HepG2 (cell line): ENCODE data around the gene PRCD. TPM values are rescaled to one million over a fixed set of nuclear protein-coding genes. Genes with fewer than 3 reads are reported as not detected.

Experiments
- AGO2 ChIP-seq: fragments of 200-400 bp; formaldehyde crosslinking; optimal IDR thresholded peaks from 2 replicates; pipeline ENCODE3; 2017; ENCODE audit warnings: mild to moderate bottlenecking, low read depth, low read length, moderate library complexity
- HIVEP1 ChIP-seq: sonication (generic); formaldehyde crosslinking; IDR thresholded peaks from 2 replicates; pipeline ENCODE4 v1.4.0; 2020; ENCODE audit warnings: mild to moderate bottlenecking, missing genetic modification reagents
- NR2F6 ChIP-seq, 2 experiments: IDR thresholded peaks; 2 replicates each; pipeline ENCODE4 v1.6.1; 2016; ENCODE audit warnings: antibody characterized with exemption in 1 of 2, mild to moderate bottlenecking in 1 of 2
- SAP130 ChIP-seq: IDR thresholded peaks from 2 replicates; pipeline ENCODE4 v1.6.1; 2016; ENCODE audit warnings: low read depth
- SRSF1 ChIP-seq: fragments of 200-400 bp; formaldehyde crosslinking; optimal IDR thresholded peaks from 2 replicates; pipeline ENCODE3; 2017; ENCODE audit warnings: mild to moderate bottlenecking, low read depth, low read length, moderate library complexity
- ZNF317 ChIP-seq: sonication (generic); formaldehyde crosslinking; IDR thresholded peaks from 2 replicates; pipeline ENCODE4 v1.5.0; 2020; ENCODE audit warnings: mild to moderate bottlenecking, missing genetic modification reagents
- ZNF530 ChIP-seq: sonication (generic); formaldehyde crosslinking; IDR thresholded peaks from 2 replicates; pipeline ENCODE4 v1.5.0; 2020; ENCODE audit warnings: low read depth, mild to moderate bottlenecking, missing genetic modification reagents
- ZNF850 ChIP-seq: sonication (generic); formaldehyde crosslinking; conservative IDR thresholded peaks from 2 replicates; pipeline ENCODE4 v1.9.0; 2021; ENCODE audit warnings: mild to moderate bottlenecking, missing genetic modification reagents
- polyA plus RNA-seq, 8 experiments: library from polyadenylated mRNA; depleted of rRNA in 3 of 8; stranded (reverse) in 7 of 8; unstranded in 1 of 8; fragments of >200 nt; fragmentation: Illumina TruSeq in 4 of 8; extraction: Trizol in 4 of 8; gene quantifications; 2 replicates each; pipeline versions ENCODE4 v1.2.1 to v1.2.3, GENCODE V29; 2011 to 2016; ENCODE audit warnings: low read depth in 4 of 8, missing spikeins in 1 of 8, mixed read lengths in 1 of 8; ENCODE audit not compliant: insufficient read depth in 1 of 8
- total RNA-seq, 5 experiments: library from RNA; depleted of rRNA; stranded (reverse); fragments of >200 nt; fragmentation: Illumina TruSeq; extraction: Trizol; gene quantifications; 2 replicates each; pipeline ENCODE4 v1.2.3, GENCODE V29; 2016; ENCODE audit warnings: low read depth in 1 of 5
- TF ChIP-seq, protein P1 (sequence below): sonication (generic); formaldehyde crosslinking; IDR thresholded peaks from 2 replicates; pipeline ENCODE4 v1.4.0; 2020; ENCODE audit warnings: mild to moderate bottlenecking, missing genetic modification reagents
- TF ChIP-seq, protein P2 (sequence below), 2 experiments: IDR thresholded peaks; 2 replicates each; pipeline ENCODE4 v1.6.1; 2011 to 2012; ENCODE audit warnings: low read length in 2 of 2, borderline replicate concordance in 1 of 2, low read depth in 1 of 2, mild to moderate bottlenecking in 1 of 2, moderate library complexity in 1 of 2
- TF ChIP-seq, protein P3 (sequence below): IDR thresholded peaks from 2 replicates; pipeline ENCODE4 v1.6.1; 2016
- TF ChIP-seq, protein P4 (sequence below): sonication (generic); formaldehyde crosslinking; IDR thresholded peaks from 2 replicates; pipeline ENCODE4 v1.8.1; 2023; ENCODE audit warnings: mild to moderate bottlenecking, inconsistent platforms, moderate library complexity, missing genetic modification reagents, borderline replicate concordance
- TF ChIP-seq, protein P5 (sequence below): sonication (generic); formaldehyde crosslinking; IDR thresholded peaks from 2 replicates; pipeline ENCODE4 v1.5.0; 2020; ENCODE audit warnings: missing genetic modification reagents
- TF ChIP-seq, protein P6 (sequence below): sonication (generic); formaldehyde crosslinking; conservative IDR thresholded peaks from 2 replicates; pipeline ENCODE4 v1.8.0; 2022; ENCODE audit warnings: low read depth, missing genetic modification reagents

The PRCD gene
- total and polyA plus RNA-seq, 2 of the 13 experiments (the other 11 are each of a cell fraction or from before 2014, with no cell fraction given), result 0.51 TPM; not detected in 1

DNA sequence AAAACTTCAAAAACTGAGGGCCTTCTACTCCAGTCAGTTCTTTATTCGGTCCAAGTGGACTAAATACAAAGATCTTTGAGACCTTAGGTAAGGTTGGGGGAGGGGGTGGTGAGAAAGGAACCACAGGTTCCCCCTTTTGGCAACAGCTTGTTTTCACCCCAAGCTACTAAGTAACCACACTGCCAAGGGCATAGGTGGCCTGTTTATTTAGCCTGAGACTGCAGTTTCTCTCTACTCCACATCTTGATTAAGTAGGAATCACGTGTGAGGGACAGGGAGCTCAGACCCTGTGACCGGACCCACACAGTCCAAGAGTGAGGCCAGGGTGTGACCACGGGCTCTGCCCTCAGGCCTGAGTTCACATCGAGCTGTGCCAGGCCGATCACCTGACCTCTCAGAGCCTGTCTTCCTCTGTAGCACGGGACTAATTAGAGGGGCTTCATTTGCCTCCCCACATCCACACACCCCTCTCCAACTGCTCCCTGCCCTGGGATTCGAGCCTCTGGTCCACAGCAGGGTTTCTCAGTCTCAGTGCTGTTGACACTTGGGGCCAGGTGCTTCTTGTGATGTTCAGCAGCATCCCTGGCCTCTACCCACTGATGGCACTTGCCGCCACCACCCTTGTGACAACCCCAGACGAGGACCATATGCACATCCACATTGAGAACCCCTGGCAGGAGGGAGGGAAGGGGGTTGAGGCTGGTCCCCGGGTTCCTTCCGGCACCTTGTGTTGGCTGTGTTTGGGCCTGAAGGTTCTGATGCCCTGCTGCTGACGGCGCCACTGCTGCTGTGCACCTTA is 28.0 kb downstream of the PRCD start (continued):
- TF ChIP-seq SRSF1 (no peak), ZNF850 (CRISPR knock-in tag) (no peak), ZNF317 (CRISPR knock-in tag) (no peak), ZNF530 (CRISPR knock-in tag) (no peak), AGO2 (peak; percentile 83), SAP130 (peak; percentile 31; the same call in 1 of the 2 replicates), NR2F6 (IDR thresholded peaks at IDR 0.05) (no peak), NR2F6 (CRISPR knock-in tag; IDR thresholded peaks at IDR 0.05) (0 out of 2 replicates have a peak, but pooled peaks have one; percentile 4), HIVEP1 (CRISPR knock-in tag) (no peak)
- TF ChIP-seq, protein P1, sequence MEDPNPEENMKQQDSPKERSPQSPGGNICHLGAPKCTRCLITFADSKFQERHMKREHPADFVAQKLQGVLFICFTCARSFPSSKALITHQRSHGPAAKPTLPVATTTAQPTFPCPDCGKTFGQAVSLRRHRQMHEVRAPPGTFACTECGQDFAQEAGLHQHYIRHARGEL (CRISPR knock-in tag), result no peak
- TF ChIP-seq, protein P2, sequence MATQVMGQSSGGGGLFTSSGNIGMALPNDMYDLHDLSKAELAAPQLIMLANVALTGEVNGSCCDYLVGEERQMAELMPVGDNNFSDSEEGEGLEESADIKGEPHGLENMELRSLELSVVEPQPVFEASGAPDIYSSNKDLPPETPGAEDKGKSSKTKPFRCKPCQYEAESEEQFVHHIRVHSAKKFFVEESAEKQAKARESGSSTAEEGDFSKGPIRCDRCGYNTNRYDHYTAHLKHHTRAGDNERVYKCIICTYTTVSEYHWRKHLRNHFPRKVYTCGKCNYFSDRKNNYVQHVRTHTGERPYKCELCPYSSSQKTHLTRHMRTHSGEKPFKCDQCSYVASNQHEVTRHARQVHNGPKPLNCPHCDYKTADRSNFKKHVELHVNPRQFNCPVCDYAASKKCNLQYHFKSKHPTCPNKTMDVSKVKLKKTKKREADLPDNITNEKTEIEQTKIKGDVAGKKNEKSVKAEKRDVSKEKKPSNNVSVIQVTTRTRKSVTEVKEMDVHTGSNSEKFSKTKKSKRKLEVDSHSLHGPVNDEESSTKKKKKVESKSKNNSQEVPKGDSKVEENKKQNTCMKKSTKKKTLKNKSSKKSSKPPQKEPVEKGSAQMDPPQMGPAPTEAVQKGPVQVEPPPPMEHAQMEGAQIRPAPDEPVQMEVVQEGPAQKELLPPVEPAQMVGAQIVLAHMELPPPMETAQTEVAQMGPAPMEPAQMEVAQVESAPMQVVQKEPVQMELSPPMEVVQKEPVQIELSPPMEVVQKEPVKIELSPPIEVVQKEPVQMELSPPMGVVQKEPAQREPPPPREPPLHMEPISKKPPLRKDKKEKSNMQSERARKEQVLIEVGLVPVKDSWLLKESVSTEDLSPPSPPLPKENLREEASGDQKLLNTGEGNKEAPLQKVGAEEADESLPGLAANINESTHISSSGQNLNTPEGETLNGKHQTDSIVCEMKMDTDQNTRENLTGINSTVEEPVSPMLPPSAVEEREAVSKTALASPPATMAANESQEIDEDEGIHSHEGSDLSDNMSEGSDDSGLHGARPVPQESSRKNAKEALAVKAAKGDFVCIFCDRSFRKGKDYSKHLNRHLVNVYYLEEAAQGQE (IDR thresholded peaks at IDR 0.05; ENCODE audit: borderline replicate concordance in 1 of 2, low read depth in 1 of 2, low read length in 2 of 2), result no peak
- TF ChIP-seq, protein P3, sequence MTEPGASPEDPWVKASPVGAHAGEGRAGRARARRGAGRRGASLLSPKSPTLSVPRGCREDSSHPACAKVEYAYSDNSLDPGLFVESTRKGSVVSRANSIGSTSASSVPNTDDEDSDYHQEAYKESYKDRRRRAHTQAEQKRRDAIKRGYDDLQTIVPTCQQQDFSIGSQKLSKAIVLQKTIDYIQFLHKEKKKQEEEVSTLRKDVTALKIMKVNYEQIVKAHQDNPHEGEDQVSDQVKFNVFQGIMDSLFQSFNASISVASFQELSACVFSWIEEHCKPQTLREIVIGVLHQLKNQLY, result peak; percentile 37; the same call in 1 of the 2 replicates
- TF ChIP-seq, protein P4, sequence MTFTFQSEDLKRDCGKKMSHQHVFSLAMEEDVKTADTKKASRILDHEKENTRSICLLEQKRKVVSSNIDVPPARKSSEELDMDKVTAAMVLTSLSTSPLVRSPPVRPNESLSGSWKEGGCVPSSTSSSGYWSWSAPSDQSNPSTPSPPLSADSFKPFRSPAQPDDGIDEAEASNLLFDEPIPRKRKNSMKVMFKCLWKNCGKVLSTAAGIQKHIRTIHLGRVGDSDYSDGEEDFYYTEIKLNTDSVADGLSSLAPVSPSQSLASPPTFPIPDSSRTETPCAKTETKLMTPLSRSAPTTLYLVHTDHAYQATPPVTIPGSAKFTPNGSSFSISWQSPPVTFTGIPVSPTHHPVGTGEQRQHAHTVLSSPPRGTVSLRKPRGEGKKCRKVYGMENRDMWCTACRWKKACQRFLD (CRISPR knock-in tag), result no peak
- TF ChIP-seq, protein P5, sequence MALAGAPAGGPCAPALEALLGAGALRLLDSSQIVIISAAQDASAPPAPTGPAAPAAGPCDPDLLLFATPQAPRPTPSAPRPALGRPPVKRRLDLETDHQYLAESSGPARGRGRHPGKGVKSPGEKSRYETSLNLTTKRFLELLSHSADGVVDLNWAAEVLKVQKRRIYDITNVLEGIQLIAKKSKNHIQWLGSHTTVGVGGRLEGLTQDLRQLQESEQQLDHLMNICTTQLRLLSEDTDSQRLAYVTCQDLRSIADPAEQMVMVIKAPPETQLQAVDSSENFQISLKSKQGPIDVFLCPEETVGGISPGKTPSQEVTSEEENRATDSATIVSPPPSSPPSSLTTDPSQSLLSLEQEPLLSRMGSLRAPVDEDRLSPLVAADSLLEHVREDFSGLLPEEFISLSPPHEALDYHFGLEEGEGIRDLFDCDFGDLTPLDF (CRISPR knock-in tag), result no peak
- TF ChIP-seq, protein P6, sequence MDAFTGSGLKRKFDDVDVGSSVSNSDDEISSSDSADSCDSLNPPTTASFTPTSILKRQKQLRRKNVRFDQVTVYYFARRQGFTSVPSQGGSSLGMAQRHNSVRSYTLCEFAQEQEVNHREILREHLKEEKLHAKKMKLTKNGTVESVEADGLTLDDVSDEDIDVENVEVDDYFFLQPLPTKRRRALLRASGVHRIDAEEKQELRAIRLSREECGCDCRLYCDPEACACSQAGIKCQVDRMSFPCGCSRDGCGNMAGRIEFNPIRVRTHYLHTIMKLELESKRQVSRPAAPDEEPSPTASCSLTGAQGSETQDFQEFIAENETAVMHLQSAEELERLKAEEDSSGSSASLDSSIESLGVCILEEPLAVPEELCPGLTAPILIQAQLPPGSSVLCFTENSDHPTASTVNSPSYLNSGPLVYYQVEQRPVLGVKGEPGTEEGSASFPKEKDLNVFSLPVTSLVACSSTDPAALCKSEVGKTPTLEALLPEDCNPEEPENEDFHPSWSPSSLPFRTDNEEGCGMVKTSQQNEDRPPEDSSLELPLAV (CRISPR knock-in tag), result no peak
